Measurements from ENCODE around the gene ADH1B.
"Not testable (repeated sequence)": the region's sequence is repeated elsewhere in the genome, so short reads cannot be mapped to it uniquely, and the experiment has no call there.

ADH1B gene

GRCh38 chr4:99357948-99358347, 36.7 kb upstream of the ADH1B start:
- no peaks in the 10 kb centered on the region for H3K27me3 ChIP-seq (ENCODE audit: insufficient read depth, low read length, poor library complexity, severe bottlenecking)
- no peaks in the 10 kb centered on the region for H3K4me1 ChIP-seq (ENCODE audit: insufficient read depth, low read length, poor library complexity, severe bottlenecking)
- no peaks in the 10 kb centered on the region for H3K9me2 ChIP-seq (replicated peaks; ENCODE audit: low read depth, low read length)
- TF ChIP-seq EZH2phosphoT487 (IDR thresholded peaks at IDR 0.05; ENCODE audit: borderline replicate concordance) (no peak), CTCF (conservative IDR thresholded peaks at IDR 0.05; ENCODE audit: low read length) (no peak)
- no peak overlapping the region for H3K4me3 ChIP-seq (ENCODE audit: low read length, poor library complexity, severe bottlenecking)
- no peaks in the 10 kb centered on the region for H4K20me1 ChIP-seq (ENCODE audit: insufficient read depth, low read length, poor library complexity, severe bottlenecking)
- no peak overlapping the region for H3K4me2 ChIP-seq (ENCODE audit: low read depth, low read length, poor library complexity, severe bottlenecking)
- no peaks in the 10 kb centered on the region for H3K79me2 ChIP-seq (ENCODE audit: insufficient read depth, low read length)
- H2AFZ ChIP-seq (ENCODE audit: low read length), result no peak overlapping the region
- no peaks in the 10 kb centered on the region for H3F3A ChIP-seq (ENCODE audit: low read depth)
- H3K9me3 ChIP-seq (ENCODE audit: insufficient read depth, low read depth, low read length), result peaks cover 3% of the 10 kb centered on the region; the same call in 1 of the 2 replicates
- H3K36me3 ChIP-seq (ENCODE audit: insufficient read depth, low read length), result no peaks in the 10 kb centered on the region
- H3K9ac ChIP-seq (ENCODE audit: low read depth, low read length, poor library complexity, severe bottlenecking), result no peak overlapping the region

DNA sequence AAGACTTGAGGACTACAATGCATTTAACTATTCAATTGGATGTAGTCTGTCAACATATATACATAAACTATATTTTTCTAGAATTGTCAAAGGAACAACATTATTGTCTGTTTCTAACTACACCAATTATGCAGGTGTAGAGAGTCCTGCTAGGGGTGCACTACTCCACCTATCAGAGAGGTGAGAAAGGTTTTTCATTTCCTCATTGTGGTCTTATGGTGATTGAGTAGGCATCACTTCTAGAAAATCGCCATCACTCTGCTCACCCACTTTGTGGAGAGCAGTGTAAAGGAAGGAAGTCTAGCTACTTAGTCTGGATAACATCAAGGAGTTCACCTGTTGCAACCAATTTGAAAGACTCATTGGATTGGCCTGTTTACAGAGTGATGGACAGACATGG, 35.8 kb upstream of the ADH1B start:
- no peaks in the 10 kb centered on the region for H3K9me2 ChIP-seq (replicated peaks; ENCODE audit: low read depth, low read length)
- peaks cover 3% of the 10 kb centered on the region; the same call in 1 of the 2 replicates for H3K9me3 ChIP-seq (ENCODE audit: insufficient read depth, low read depth, low read length)
- no peaks in the 10 kb centered on the region for H3K4me1 ChIP-seq (ENCODE audit: insufficient read depth, low read length, poor library complexity, severe bottlenecking)
- H4K20me1 ChIP-seq (ENCODE audit: insufficient read depth, low read length, poor library complexity, severe bottlenecking), result no peaks in the 10 kb centered on the region
- no peak overlapping the region for H2AFZ ChIP-seq (ENCODE audit: low read length)
- no peak overlapping the region for H3K4me3 ChIP-seq (ENCODE audit: low read length, poor library complexity, severe bottlenecking)
- H3F3A ChIP-seq (ENCODE audit: low read depth), result no peaks in the 10 kb centered on the region
- H3K79me2 ChIP-seq (ENCODE audit: insufficient read depth, low read length), result no peaks in the 10 kb centered on the region
- no peaks in the 10 kb centered on the region for H3K27me3 ChIP-seq (ENCODE audit: insufficient read depth, low read length, poor library complexity, severe bottlenecking)
- H3K9ac ChIP-seq (ENCODE audit: low read depth, low read length, poor library complexity, severe bottlenecking), result no peak overlapping the region
- no peaks in the 10 kb centered on the region for H3K36me3 ChIP-seq (ENCODE audit: insufficient read depth, low read length)
- H3K4me2 ChIP-seq (ENCODE audit: low read depth, low read length, poor library complexity, severe bottlenecking), result no peak overlapping the region
- TF ChIP-seq EZH2phosphoT487 (IDR thresholded peaks at IDR 0.05; ENCODE audit: borderline replicate concordance) (no peak), CTCF (conservative IDR thresholded peaks at IDR 0.05; ENCODE audit: low read length) (no peak)

GRCh38 chr4:99356149-99356548, 34.9 kb upstream of the ADH1B start:
- H3K36me3 ChIP-seq (ENCODE audit: insufficient read depth, low read length); H3K4me1 ChIP-seq (ENCODE audit: insufficient read depth, low read length, poor library complexity, severe bottlenecking); H2AFZ ChIP-seq (ENCODE audit: low read length); H3K79me2 ChIP-seq (ENCODE audit: insufficient read depth, low read length); H3F3A ChIP-seq (ENCODE audit: low read depth); H3K4me2 ChIP-seq (ENCODE audit: low read depth, low read length, poor library complexity, severe bottlenecking); H4K20me1 ChIP-seq (ENCODE audit: insufficient read depth, low read length, poor library complexity, severe bottlenecking); H3K27me3 ChIP-seq (ENCODE audit: insufficient read depth, low read length, poor library complexity, severe bottlenecking); H3K9ac ChIP-seq (ENCODE audit: low read depth, low read length, poor library complexity, severe bottlenecking); H3K9me2 ChIP-seq (replicated peaks; ENCODE audit: low read depth, low read length); H3K9me3 ChIP-seq (ENCODE audit: insufficient read depth, low read depth, low read length): not testable (repeated sequence)
- peak overlapping the region; percentile 29 for H3K4me3 ChIP-seq (ENCODE audit: low read length, poor library complexity, severe bottlenecking)

Data from Loucy (cell line).